MM.1S (cell line): ENCODE measurements around the gene ENOX1.

Experiments used
- DNase-seq: peaks from one replicate; pipeline ENCODE4 v3.0.0-alpha.2; 2015
- H2AFZ ChIP-seq: fragments of 300-600 bp; sonication (generic); 2 replicates; pipeline ENCODE4 v1.6.0; 2016; ENCODE audit warnings: antibody characterized with exemption, low read length
- H3F3A ChIP-seq: fragments of 300-600 bp; sonication (generic); 2 replicates; pipeline ENCODE4 v1.6.1; 2016; ENCODE audit warnings: mild to moderate bottlenecking, antibody characterized with exemption, low read length, moderate library complexity, mixed read lengths; ENCODE audit not compliant: insufficient read depth
- H3K27ac ChIP-seq: fragments of 300-600 bp; sonication (generic); 2 replicates; pipeline ENCODE4 v1.5.1; 2016; ENCODE audit warnings: mild to moderate bottlenecking, low read length
- H3K27me3 ChIP-seq: fragments of 300-600 bp; sonication (generic); replicated peaks from 2 replicates; pipeline ENCODE4 v1.6.0; 2016; ENCODE audit warnings: low read length; ENCODE audit not compliant: insufficient read depth
- H3K36me3 ChIP-seq: fragments of 300-600 bp; sonication (generic); replicated peaks from 2 replicates; pipeline ENCODE4 v1.6.1; 2016; ENCODE audit warnings: mild to moderate bottlenecking, low read length, mixed read lengths; ENCODE audit not compliant: insufficient read depth
- H3K4me1 ChIP-seq: fragments of 300-600 bp; sonication (generic); 2 replicates; pipeline ENCODE4 v1.6.1; 2016; ENCODE audit warnings: low read length, mixed read lengths
- H3K4me2 ChIP-seq: fragments of 300-600 bp; sonication (generic); 2 replicates; pipeline ENCODE4 v1.6.0; 2016; ENCODE audit warnings: low read depth, low read length
- H3K4me3 ChIP-seq: fragments of 300-600 bp; sonication (generic); 2 replicates; pipeline ENCODE4 v1.5.1; 2016; ENCODE audit warnings: low read length, mixed read lengths
- H3K79me2 ChIP-seq: fragments of 300-600 bp; sonication (generic); 2 replicates; pipeline ENCODE4 v1.6.1; 2016; ENCODE audit warnings: mixed run types, low read length, mixed read lengths
- H3K9ac ChIP-seq: fragments of 300-600 bp; sonication (generic); 2 replicates; pipeline ENCODE4 v1.6.1; 2016; ENCODE audit warnings: low read length, mixed read lengths
- H3K9me2 ChIP-seq: fragments of 300-600 bp; sonication (generic); replicated peaks from 2 replicates; pipeline ENCODE4 v1.6.1; 2016; ENCODE audit warnings: mild to moderate bottlenecking, low read length, mixed read lengths; ENCODE audit not compliant: insufficient read depth
- H3K9me3 ChIP-seq: fragments of 300-600 bp; sonication (generic); replicated peaks from 2 replicates; pipeline ENCODE4 v1.6.1; 2016; ENCODE audit warnings: mild to moderate bottlenecking, low read length, mixed read lengths; ENCODE audit not compliant: insufficient read depth
- H4K20me1 ChIP-seq: fragments of 300-600 bp; sonication (generic); 2 replicates; pipeline ENCODE4 v1.6.1; 2016; ENCODE audit warnings: mild to moderate bottlenecking, low read length, moderate library complexity, mixed read lengths; ENCODE audit not compliant: insufficient read depth
- EZH2 ChIP-seq: fragments of 300-600 bp; sonication (generic); optimal IDR thresholded peaks from 2 replicates; pipeline ENCODE3; 2017; ENCODE audit warnings: low read depth, mild to moderate bottlenecking, antibody characterized with exemption, low read length, mixed read lengths
- EZH2phosphoT487 ChIP-seq: fragments of 300-600 bp; sonication (generic); IDR thresholded peaks from 2 replicates; pipeline ENCODE4 v1.6.1; 2018; ENCODE audit warnings: antibody characterized with exemption, low read length
- TF ChIP-seq, protein P1 (sequence below): fragments of 300-600 bp; sonication (generic); IDR thresholded peaks from 2 replicates; pipeline ENCODE4 v1.5.1; 2016; ENCODE audit warnings: antibody characterized with exemption, low read length, mixed read lengths

The ENOX1 gene

GRCh38 chr13:43784496-43784895 lies 2.3 kb downstream of the ENOX1 start:
- Histone ChIP-seq H3K9me3 (no peaks in the 10 kb centered on the region), H2AFZ (no peak overlapping the region), H4K20me1 (no peaks in the 10 kb centered on the region), H3K4me3 (no peak overlapping the region), H3K27me3 (no peaks in the 10 kb centered on the region), H3K4me2 (no peak overlapping the region), H3K4me1 (no peaks in the 10 kb centered on the region), H3F3A (no peaks in the 10 kb centered on the region), H3K9ac (no peak overlapping the region), H3K36me3 (no peaks in the 10 kb centered on the region), H3K9me2 (no peaks in the 10 kb centered on the region), H3K79me2 (no peaks in the 10 kb centered on the region), H3K27ac (no peak overlapping the region)
- no peak for DNase-seq
- TF ChIP-seq, protein P1, sequence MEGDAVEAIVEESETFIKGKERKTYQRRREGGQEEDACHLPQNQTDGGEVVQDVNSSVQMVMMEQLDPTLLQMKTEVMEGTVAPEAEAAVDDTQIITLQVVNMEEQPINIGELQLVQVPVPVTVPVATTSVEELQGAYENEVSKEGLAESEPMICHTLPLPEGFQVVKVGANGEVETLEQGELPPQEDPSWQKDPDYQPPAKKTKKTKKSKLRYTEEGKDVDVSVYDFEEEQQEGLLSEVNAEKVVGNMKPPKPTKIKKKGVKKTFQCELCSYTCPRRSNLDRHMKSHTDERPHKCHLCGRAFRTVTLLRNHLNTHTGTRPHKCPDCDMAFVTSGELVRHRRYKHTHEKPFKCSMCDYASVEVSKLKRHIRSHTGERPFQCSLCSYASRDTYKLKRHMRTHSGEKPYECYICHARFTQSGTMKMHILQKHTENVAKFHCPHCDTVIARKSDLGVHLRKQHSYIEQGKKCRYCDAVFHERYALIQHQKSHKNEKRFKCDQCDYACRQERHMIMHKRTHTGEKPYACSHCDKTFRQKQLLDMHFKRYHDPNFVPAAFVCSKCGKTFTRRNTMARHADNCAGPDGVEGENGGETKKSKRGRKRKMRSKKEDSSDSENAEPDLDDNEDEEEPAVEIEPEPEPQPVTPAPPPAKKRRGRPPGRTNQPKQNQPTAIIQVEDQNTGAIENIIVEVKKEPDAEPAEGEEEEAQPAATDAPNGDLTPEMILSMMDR, result no peak
- TF ChIP-seq EZH2 (no peak), EZH2phosphoT487 (no peak)

DNA sequence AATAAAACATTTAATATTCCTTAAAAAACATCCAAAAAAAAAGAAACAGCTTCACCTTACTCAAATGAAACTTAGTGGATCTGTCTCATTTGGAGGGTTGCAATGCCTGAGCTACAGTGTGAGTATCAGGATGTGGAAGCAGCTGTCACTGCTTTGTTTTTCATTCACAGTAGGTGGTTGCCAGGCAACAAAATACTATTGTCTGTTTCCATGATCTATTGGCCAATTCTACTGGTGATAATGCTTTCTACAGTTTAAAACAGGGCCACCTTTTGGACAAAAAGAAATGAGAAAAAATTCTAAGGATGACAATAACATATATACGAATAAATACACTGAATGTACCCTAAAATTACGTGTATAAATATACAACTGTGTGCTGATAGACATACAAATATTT lies 3.0 kb downstream of the ENOX1 start:
- H2AFZ ChIP-seq, result no peak overlapping the region

GRCh38 chr13:43782686-43783085 lies 4.1 kb downstream of the ENOX1 start:
- Histone ChIP-seq H3K9me3 (no peaks in the 10 kb centered on the region), H3F3A (no peaks in the 10 kb centered on the region), H3K36me3 (no peaks in the 10 kb centered on the region), H3K4me1 (no peaks in the 10 kb centered on the region), H2AFZ (no peak overlapping the region), H3K79me2 (no peaks in the 10 kb centered on the region), H3K27me3 (no peaks in the 10 kb centered on the region), H3K9me2 (no peaks in the 10 kb centered on the region), H3K9ac (no peak overlapping the region), H4K20me1 (no peaks in the 10 kb centered on the region), H3K4me2 (no peak overlapping the region), H3K27ac (no peak overlapping the region), H3K4me3 (no peak overlapping the region)
- TF ChIP-seq EZH2 (no peak), EZH2phosphoT487 (no peak)
- TF ChIP-seq, protein P1, result no peak
- no peak for DNase-seq

More for the DNA sequence above, 3.0 kb downstream of the ENOX1 start:
- Histone ChIP-seq H3K79me2 (no peaks in the 10 kb centered on the region), H3K9ac (no peak overlapping the region), H3K4me1 (no peaks in the 10 kb centered on the region), H3K36me3 (no peaks in the 10 kb centered on the region), H3K4me2 (no peak overlapping the region), H3K27ac (no peak overlapping the region), H3K27me3 (no peaks in the 10 kb centered on the region), H4K20me1 (no peaks in the 10 kb centered on the region), H3F3A (no peaks in the 10 kb centered on the region), H3K9me3 (no peaks in the 10 kb centered on the region), H3K9me2 (no peaks in the 10 kb centered on the region), H3K4me3 (no peak overlapping the region)
- TF ChIP-seq EZH2phosphoT487 (no peak), EZH2 (no peak)
- TF ChIP-seq, protein P1, result no peak
- no peak for DNase-seq
